Gastroesophageal sphincter (tissue), 3 donors: ENCODE results near the gene PWWP2B.

Source experiments
- CTCF ChIP-seq, 4 experiments: fragments of 200-600 bp in 2 of 4; fragments of 450-650 bp in 2 of 4; sonication (generic) in 1 of 4; IDR thresholded peaks; one replicate each; pipeline ENCODE4 v1.5.1; 2017 to 2019; ENCODE audit warnings: antibody characterized with exemption in 4 of 4, mild to moderate bottlenecking in 2 of 4, moderate library complexity in 2 of 4
- EP300 ChIP-seq: sonication (generic); formaldehyde crosslinking; IDR thresholded peaks from one replicate; pipeline ENCODE4 v1.6.1; 2017; ENCODE audit warnings: antibody characterized with exemption, mild to moderate bottlenecking
- POLR2A ChIP-seq, 2 donors: fragments of 450-650 bp; IDR thresholded peaks; one replicate each; pipeline ENCODE4 v1.6.1; 2017; ENCODE audit warnings: antibody characterized with exemption in 2 of 2, mild to moderate bottlenecking in 2 of 2, moderate library complexity in 1 of 2
- POLR2AphosphoS5 ChIP-seq: sonication (generic); formaldehyde crosslinking; IDR thresholded peaks from one replicate; pipeline ENCODE4 v1.6.1; 2017; ENCODE audit warnings: antibody characterized with exemption

GRCh38 chr10:132401401-132402118 lies 4.6 kb downstream of the PWWP2B start:
- TF ChIP-seq CTCF (IDR thresholded peaks at IDR 0.05) (no peak), EP300 (no peak), POLR2A (IDR thresholded peaks at IDR 0.05) (no peak), POLR2AphosphoS5 (no peak)
